AG09309 (cell line): ENCODE measurements around the gene NEUROG3.

Experiments
- DNase-seq: peaks from one replicate; pipeline ENCODE4 v3.0.0-alpha.2; 2010; ENCODE audit warnings: low read depth
- H3K4me3 ChIP-seq: 2 replicates; pipeline ENCODE4 v1.5.1; 2011; ENCODE audit warnings: mild to moderate bottlenecking, low read depth, low read length, moderate library complexity; ENCODE audit not compliant: control insufficient read depth
- CTCF ChIP-seq: IDR thresholded peaks from 2 replicates; pipeline ENCODE4 v1.5.1; 2011; ENCODE audit warnings: mild to moderate bottlenecking, low read depth, low read length, inconsistent platforms; ENCODE audit not compliant: insufficient read depth, control insufficient read depth; ENCODE audit errors: missing control alignments

The NEUROG3 gene

GRCh38 chr10:69572159-69573055 is 815 bp downstream of the NEUROG3 start:
- H3K4me3 ChIP-seq: no peak overlapping the region
- no peak for DNase-seq
- no peak for TF ChIP-seq CTCF

GRCh38 chr10:69571618-69572158 is 1.5 kb downstream of the NEUROG3 start:
- TF ChIP-seq CTCF: no peak
- DNase-seq: no peak
- H3K4me3 ChIP-seq: no peak overlapping the region

GRCh38 chr10:69570050-69570816 is 3.0 kb downstream of the NEUROG3 start:
- no peak for TF ChIP-seq CTCF
- DNase-seq: no peak
- no peak overlapping the region for H3K4me3 ChIP-seq

DNA sequence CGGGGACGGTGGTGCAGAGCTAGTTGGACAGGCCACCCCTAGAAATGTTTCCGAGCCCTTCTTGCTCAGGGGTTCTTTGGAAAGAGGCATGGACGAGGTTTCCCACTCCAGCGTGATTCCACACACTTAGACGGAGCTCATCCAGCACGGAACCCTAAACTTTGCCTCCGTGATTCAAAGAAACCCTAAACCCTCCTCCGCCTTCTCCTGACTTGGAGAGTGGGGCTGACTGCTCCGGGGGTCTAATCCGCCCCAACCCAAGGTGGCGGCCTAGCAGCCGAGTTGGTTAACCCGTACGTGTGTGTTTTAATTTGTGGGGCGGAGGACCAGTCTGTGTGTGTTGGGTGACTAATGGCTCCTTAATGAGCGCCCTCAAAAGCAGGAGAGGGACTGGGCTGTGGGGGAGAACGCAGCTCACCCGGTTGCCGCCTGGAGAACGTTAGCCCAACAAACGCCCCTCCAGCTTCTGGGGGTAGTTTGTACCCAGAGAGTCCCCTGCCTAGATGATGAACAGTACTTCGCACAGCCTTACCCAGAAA is 3.8 kb downstream of the NEUROG3 start:
- TF ChIP-seq CTCF: no peak
- H3K4me3 ChIP-seq: no peak overlapping the region
- no peak for DNase-seq

- no peak overlapping the region for H3K4me3 ChIP-seq
- no peak for DNase-seq
- TF ChIP-seq CTCF: no peak
Observed at GRCh38 chr10:69568472-69569395, 4.5 kb downstream of the NEUROG3 start.
